SU-DHL-6 (cell line): ENCODE results near the gene ATE1.

Experiments used
- CTCF ChIP-seq: fragments of 200-600 bp; sonication (generic); IDR thresholded peaks from one replicate; pipeline ENCODE4 v1.5.1; 2017; ENCODE audit warnings: antibody characterized with exemption, mild to moderate bottlenecking, low read length, moderate library complexity; ENCODE audit not compliant: insufficient read depth, poor library complexity, severe bottlenecking
- EZH2phosphoT487 ChIP-seq: fragments of 200-600 bp; sonication (generic), shearing (Covaris generic); conservative IDR thresholded peaks from 2 replicates; pipeline ENCODE4 v1.6.1; 2018; ENCODE audit warnings: mild to moderate bottlenecking, antibody characterized with exemption, low read length, moderate library complexity, mixed read lengths

GRCh38 chr10:121926157-121926556 is 1.7 kb downstream of the ATE1 start:
- TF ChIP-seq CTCF (no peak), EZH2phosphoT487 (no peak)
